SK-N-SH treated with all-trans-retinoic acid at 6 μM for 48 hours (cell line): ENCODE measurements around the gene SAMD3.

ENCODE experiments used
- ARNTL ChIP-seq: fragments of 450-650 bp; formaldehyde crosslinking; IDR thresholded peaks from 2 replicates; pipeline ENCODE4 v1.5.0; 2020; ENCODE audit warnings: low read depth, mild to moderate bottlenecking, moderate library complexity, borderline replicate concordance
- CSDC2 ChIP-seq: fragments of 250-450 bp; sonication (Bioruptor Pico); IDR thresholded peaks from 2 replicates; pipeline ENCODE4 v1.5.0; 2020; ENCODE audit warnings: mild to moderate bottlenecking, moderate library complexity
- ESRRG ChIP-seq: fragments of 250-450 bp; sonication (Bioruptor Pico); IDR thresholded peaks from 2 replicates; pipeline ENCODE4 v1.6.1; 2021; ENCODE audit warnings: mild to moderate bottlenecking
- GLIS3 ChIP-seq: fragments of 250-450 bp; sonication (Bioruptor Pico); IDR thresholded peaks from 2 replicates; pipeline ENCODE4 v1.5.0; 2020; ENCODE audit warnings: mild to moderate bottlenecking, moderate library complexity
- PATZ1 ChIP-seq: fragments of 250-450 bp; sonication (Bioruptor Pico); IDR thresholded peaks from 2 replicates; pipeline ENCODE4 v1.8.0; 2020; ENCODE audit warnings: mild to moderate bottlenecking, moderate library complexity, borderline replicate concordance
- POU6F1 ChIP-seq: fragments of 250-450 bp; sonication (Bioruptor Pico); IDR thresholded peaks from 2 replicates; pipeline ENCODE4 v1.8.0; 2021; ENCODE audit warnings: low read depth, mild to moderate bottlenecking, moderate library complexity, borderline replicate concordance
- RARB ChIP-seq: fragments of 250-450 bp; sonication (Bioruptor Pico); IDR thresholded peaks from 2 replicates; pipeline ENCODE4 v1.8.0; 2021; ENCODE audit warnings: mild to moderate bottlenecking, moderate library complexity
- TCF4 ChIP-seq: fragments of 250-450 bp; sonication (Bioruptor Pico); IDR thresholded peaks from 2 replicates; pipeline ENCODE4 v1.8.0; 2021; ENCODE audit warnings: mild to moderate bottlenecking, moderate library complexity, borderline replicate concordance
- TOX ChIP-seq: fragments of 250-450 bp; sonication (Bioruptor Pico); IDR thresholded peaks from 2 replicates; pipeline ENCODE4 v1.8.0; 2021; ENCODE audit warnings: mild to moderate bottlenecking, moderate library complexity, borderline replicate concordance
- ZFP3 ChIP-seq: fragments of 250-450 bp; sonication (Bioruptor Pico); IDR thresholded peaks from 2 replicates; pipeline ENCODE4 v1.5.0; 2020; ENCODE audit warnings: mild to moderate bottlenecking, moderate library complexity
- ZNF565 ChIP-seq: fragments of 450-650 bp; formaldehyde crosslinking; conservative IDR thresholded peaks from 2 replicates; pipeline ENCODE4 v1.5.0; 2020; ENCODE audit warnings: low read depth, mild to moderate bottlenecking, moderate library complexity
- ZNF8 ChIP-seq: fragments of 450-650 bp; formaldehyde crosslinking; IDR thresholded peaks from 2 replicates; pipeline ENCODE4 v1.5.0; 2020; ENCODE audit warnings: mild to moderate bottlenecking, moderate library complexity

GRCh38 chr6:130223508-130223907, 757 bp upstream of the SAMD3 start:
- TF ChIP-seq ARNTL (CRISPR knock-in tag) (no peak), TOX (CRISPR knock-in tag) (no peak), ZFP3 (CRISPR knock-in tag) (no peak), PATZ1 (CRISPR knock-in tag) (no peak), POU6F1 (CRISPR knock-in tag) (no peak), CSDC2 (CRISPR knock-in tag) (no peak), GLIS3 (CRISPR knock-in tag) (no peak), ZNF565 (CRISPR knock-in tag) (no peak), RARB (CRISPR knock-in tag) (no peak), ESRRG (CRISPR knock-in tag) (no peak), ZNF8 (CRISPR knock-in tag) (no peak), TCF4 (CRISPR knock-in tag) (no peak)
